HG03432 (cell line): ENCODE data around the gene SLC35A2.

Experiments used
- ATAC-seq: cut with Tn5 transposase; IDR thresholded peaks from one replicate; pipeline ENCODE4 v1.9.1; 2021; ENCODE audit warnings: mild to moderate bottlenecking, moderate library complexity; ENCODE audit not compliant: unreplicated experiment

The SLC35A2 gene

DNA sequence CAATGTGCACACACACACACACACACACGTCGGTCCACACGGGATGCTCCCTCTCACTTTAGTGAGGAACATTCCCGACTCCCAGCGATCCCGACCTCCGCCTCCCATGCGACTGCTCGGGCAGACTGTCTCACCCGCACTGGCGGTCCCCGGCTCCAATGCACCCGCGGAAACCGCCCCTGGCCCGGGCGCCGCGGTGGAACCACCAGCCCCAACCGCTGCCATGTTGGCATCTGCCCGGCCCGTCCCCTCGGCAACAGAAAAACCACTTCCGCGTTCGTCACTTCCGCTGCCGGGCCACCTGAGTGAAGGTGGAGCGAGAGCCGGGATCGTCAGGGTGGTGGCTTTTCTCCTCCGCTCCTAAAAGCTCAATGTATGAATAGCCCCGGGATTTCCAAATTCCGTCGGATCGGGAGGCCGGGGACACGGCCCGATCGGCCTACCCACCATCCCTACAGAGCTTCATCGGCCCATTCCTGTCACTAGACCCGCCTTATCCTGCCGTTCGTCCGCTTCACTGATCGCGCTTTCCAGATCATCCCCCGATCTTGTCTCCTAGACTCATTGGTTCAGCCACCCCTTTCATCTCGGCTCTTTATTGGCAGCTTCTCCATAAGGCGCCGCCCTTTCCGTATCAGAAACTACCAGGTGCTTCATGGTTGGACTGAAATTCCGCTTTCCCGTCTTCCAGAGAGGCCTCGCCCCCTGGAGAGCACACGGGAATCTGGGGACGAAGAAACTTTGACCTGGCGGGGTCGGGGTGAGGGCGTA lies at the start of gene SLC35A2:
SLC35A2 (minus strand) TSS at position 235 of the 771 bp plus-strand sequence; CDS start at position 225, 10 bp downstream.
- ATAC-seq, result peak; percentile 86

DNA sequence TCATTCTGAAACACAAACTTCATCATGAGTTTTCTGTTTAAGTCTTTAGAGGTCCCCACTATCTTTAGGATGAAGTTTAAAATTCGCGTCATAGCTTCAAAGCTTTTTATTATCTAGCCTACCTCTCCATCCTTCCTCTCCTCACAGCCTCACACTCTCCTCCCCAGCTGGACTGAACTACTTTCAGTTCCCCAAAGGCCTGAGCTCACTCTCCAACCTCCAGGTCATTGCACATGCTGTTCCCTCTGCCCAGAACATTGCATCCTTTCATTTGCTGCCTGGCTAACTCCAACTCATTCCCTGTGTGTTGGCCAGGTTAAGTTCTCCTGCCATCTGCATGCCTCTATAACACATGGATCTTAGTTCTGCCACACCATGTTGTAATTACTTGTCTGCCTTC lies 48.8 kb upstream of the SLC35A2 start:
- ATAC-seq, result no peak

DNA sequence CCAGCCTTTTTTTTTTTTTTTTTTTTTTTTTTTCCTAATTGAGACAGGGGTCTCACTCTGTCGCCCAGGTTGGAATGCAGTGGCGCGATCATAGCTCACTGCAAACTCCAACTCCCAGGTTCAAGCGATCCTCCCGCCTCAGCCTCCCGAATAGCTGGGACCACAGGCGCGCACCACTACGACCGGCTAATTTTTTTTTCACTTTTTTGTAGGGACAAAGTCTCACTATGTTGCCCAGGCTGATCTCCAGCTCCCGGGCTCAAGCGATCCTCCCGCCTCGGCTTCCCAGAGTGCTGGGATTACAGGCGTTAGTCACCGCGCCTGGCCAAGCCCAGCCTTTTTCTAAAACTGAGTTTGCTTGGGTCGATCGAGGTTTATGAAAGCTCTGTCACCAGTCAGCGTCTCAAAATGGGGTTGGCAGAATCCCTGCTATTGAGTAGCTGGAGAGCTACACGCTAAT lies 47.2 kb upstream of the SLC35A2 start:
- no peak for ATAC-seq

DNA sequence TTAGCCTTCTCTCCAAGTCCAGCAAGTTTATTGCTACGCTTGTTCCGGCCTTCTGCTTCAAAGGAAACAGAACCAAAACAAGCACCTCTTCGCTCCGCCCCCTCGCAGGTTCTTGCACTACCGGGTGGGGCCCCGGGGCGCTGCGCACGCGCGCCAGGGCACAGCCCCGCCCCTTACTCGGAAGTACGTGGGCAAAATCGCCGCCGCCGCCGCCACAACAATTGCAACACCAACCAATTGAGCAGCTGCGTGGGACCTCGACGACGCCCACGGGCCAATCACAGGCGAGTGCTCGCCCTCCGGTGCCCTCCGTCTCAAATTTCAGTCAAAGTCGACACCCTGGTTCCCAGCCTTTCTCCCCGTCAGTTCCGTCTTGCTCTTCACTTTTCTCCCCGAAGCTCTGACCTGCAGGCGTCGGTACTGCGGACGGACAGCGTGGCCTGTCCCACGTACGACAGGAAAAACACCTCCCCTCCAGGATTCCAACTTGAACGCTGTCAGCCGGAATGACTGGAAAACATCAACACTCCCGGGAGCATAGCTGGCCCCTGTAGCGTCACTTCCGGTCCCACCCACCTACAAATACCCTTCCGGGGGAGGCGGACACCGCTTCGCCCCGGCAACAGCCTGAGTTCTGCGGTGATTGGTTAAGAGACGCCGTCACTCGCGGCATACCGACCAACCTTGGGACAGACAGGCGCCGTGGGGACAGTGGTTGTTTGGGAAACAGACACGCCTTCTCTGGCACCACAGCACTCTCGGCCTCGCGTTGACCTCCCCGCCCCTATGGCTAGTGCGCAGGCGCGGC lies 46.6 kb upstream of the SLC35A2 start:
- peak; percentile 84 for ATAC-seq

DNA sequence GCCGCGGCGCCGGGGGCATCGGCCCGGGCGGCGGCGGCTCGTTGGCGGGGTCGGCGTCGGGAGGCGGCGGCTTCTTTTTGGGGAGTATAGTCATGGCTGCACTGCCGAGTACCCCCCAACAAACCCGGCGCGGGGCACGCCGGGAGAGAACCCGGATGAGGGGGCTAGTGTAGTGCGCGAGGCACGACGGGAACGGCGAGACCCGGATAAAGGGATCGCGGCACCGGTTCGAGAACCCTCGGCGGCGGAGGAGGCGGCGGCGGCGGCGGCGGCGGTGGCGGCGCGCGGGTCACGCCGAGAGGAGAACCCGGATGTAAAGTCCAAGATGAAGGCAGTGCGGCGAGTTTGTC lies 46.0 kb upstream of the SLC35A2 start, which contains the start of gene OTUD5:
OTUD5 (minus strand) TSS at position 131 of the 350 bp plus-strand sequence; CDS start at position 94, 37 bp downstream.
- ATAC-seq, result peak; percentile 47

- ATAC-seq, result peak; percentile 12
Measured at GRCh38 chrX:48956728-48957414, 45.4 kb upstream of the SLC35A2 start.

DNA sequence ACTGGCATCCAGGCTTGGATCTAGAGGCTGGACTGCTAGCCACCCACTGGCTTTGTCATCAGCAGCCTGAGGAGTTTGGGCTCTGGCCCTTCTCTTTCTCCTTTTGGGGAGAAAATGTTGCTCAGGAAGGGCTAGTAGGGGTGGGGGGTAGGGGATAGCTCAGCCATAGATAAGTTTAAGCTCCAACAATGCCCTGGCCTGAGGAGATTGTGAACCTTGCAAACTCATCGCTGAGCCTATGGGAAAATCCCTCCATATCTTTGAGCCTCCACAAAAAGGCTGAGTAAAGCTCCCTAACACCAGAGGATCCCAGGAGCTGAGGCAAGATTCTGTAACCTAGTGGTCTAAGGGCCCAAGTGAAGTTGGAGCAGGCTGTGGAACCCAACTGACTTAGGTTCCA lies 37.1 kb upstream of the SLC35A2 start:
- no peak for ATAC-seq

- ATAC-seq, result no peak
Measured at GRCh38 chrX:48945517-48946348, 34.3 kb upstream of the SLC35A2 start.

- no peak for ATAC-seq
Measured at GRCh38 chrX:48942895-48943294, 31.4 kb upstream of the SLC35A2 start.

- ATAC-seq, result no peak
Measured at GRCh38 chrX:48940404-48940955, 29.0 kb upstream of the SLC35A2 start.

- ATAC-seq, result no peak
Measured at GRCh38 chrX:48939524-48940228, 28.2 kb upstream of the SLC35A2 start.

DNA sequence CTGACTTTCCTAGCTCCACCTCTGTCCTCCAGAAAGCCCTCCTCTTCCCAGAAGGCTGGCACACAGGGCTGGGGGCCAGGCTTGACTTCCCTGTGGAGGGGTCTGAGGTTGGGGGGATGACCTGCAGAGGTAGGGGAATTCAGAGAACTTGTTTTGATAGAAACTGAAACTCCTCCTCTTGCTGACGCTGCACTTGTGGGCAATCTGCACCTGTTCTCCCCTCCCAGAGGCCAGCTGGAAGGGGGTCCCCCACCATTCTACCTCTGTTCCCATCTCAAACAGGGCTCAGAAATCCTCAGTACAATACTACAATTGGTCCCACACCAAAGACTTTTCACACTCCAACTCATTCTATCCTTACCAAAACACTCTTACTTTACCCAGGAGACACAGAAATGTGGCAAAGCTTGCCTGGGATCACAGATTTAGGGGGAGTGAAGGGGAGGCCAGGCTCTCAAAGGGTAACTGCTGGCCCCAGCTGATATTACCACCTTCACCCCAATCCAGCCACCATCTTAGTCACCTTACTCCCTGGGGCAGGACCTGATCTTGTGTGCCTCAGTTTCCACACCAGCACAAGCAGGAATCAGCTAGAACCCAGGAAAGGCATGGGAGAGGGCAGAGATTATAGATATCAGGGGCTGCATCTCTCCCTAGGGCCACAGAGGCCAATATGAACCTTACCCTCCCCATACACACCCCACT lies 27.4 kb upstream of the SLC35A2 start:
- ATAC-seq, result peak; percentile 56

GRCh38 chrX:48937054-48937907 lies 25.8 kb upstream of the SLC35A2 start:
- ATAC-seq, result peak; percentile 67

DNA sequence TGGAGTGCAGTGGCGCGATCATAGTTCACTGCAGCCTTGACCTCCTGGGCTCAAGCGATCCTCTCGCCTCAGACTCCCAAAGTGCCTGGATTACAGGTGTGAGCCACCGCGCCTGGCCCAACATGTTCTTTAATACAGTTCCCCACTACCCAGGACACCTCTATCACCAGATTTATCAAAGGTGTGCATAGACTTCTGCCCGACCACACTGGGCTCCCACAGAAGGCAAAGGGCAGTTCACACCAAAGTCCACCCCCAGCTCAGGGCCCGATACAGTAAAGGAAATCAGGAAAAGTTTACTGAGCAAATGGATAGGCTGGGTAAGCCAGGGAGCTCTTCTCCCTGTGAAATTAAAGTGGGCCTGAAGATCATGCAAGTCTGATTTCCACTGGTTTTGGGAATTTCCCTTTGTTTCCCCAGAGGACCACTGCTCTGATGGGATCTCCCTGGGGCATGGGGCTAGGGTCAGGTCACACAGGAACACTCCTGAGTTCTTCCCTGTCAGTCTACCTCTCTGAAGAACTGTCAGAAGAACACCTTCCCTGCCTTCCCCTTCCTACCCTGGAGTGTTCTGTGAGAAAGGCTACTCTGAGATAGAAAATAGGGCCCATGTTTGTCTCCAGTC lies 25.1 kb upstream of the SLC35A2 start:
- ATAC-seq, result peak; percentile 6

GRCh38 chrX:48935301-48935670 lies 23.8 kb upstream of the SLC35A2 start:
- ATAC-seq, result no peak

DNA sequence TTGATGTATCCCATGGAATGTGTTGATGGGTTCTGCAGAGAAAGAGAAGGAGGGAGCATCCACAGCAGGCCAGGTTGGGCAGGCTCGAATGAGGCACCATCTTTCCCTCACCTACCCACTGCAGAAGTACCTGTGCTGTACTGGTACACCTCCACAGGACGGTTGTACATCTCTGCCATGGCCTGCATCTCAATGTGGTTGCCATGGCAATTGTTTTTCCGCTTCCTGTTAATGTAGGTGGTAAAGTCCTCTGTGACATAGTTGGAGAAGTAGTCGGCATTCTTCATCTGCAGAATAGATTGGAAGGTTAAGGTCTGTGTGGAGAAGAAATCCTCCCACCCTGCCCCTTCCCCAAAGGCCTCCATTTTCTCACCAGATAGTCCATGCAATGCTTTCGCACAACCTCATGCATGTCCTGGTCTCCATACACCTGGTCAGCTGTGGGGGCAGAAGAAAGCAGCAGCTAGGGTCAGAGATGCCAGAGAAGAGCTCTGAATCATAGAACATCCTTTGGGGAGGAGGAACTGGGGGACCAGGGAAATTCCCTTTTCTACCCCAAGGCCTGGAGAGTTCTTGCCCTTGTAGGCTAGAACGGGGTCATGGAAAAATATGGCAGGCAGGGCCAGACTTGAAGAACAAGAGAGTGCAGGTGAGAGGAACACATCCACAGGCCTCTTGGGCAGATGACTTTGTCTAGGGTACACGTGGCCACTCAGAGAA lies 23.3 kb upstream of the SLC35A2 start:
- ATAC-seq, result no peak

GRCh38 chrX:48933757-48934156 lies 22.3 kb upstream of the SLC35A2 start:
- ATAC-seq, result no peak
